Measurements from ENCODE around the gene PLOD1.

PLOD1 gene

GRCh38 chr1:11997081-11997850, 62.7 kb downstream of the PLOD1 start:
- TF ChIP-seq POLR2AphosphoS5 (IDR thresholded peaks at IDR 0.05; ENCODE audit: low read depth, low read length) (no peak), SIN3A (IDR thresholded peaks at IDR 0.05; ENCODE audit: borderline replicate concordance, insufficient read depth, low read length) (no peak), TAF1 (IDR thresholded peaks at IDR 0.05; ENCODE audit: borderline replicate concordance, insufficient read depth, low read length) (no peak), REST (IDR thresholded peaks at IDR 0.05; ENCODE audit: insufficient read depth in 1 of 2, low read depth in 2 of 2, low read length in 2 of 2) (no peak), FOXP2 (optimal IDR thresholded peaks at IDR 0.05; ENCODE audit: borderline replicate concordance, extremely low read depth, extremely low read length, insufficient read depth) (no peak)

- no peak for TF ChIP-seq FOXP2 (optimal IDR thresholded peaks at IDR 0.05; ENCODE audit: borderline replicate concordance, extremely low read depth, extremely low read length, insufficient read depth)
- no peak for TF ChIP-seq TAF1 (IDR thresholded peaks at IDR 0.05; ENCODE audit: borderline replicate concordance, insufficient read depth, low read length)
- TF ChIP-seq POLR2AphosphoS5 (IDR thresholded peaks at IDR 0.05; ENCODE audit: low read depth, low read length) = no peak
- no peak for TF ChIP-seq SIN3A (IDR thresholded peaks at IDR 0.05; ENCODE audit: borderline replicate concordance, insufficient read depth, low read length)
- no peak for TF ChIP-seq REST (IDR thresholded peaks at IDR 0.05; ENCODE audit: insufficient read depth in 1 of 2, low read depth in 2 of 2, low read length in 2 of 2)
Observed at GRCh38 chr1:11998636-11999035, 64.1 kb downstream of the PLOD1 start.

DNA sequence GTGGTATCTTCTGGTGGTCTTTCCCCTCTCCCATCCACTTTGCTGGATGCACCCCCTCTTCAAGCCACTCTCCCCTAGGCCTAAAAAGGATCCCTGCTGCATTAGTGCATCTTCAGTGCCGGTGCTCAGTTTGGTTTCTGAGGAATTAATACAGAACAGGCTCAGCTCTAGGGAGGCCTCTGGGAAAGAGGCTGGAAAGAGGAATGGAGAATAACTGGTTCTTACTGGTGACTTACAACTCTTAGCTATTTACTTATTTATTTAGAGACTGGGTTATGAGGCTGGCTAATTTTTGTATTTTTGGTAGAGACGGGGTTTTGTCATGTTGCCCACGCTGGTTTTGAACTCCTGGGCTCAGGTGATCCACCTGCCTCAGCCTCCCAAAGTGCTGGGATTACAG, 64.7 kb downstream of the PLOD1 start:
- no peak for TF ChIP-seq SIN3A (IDR thresholded peaks at IDR 0.05; ENCODE audit: borderline replicate concordance, insufficient read depth, low read length)
- no peak for TF ChIP-seq FOXP2 (optimal IDR thresholded peaks at IDR 0.05; ENCODE audit: borderline replicate concordance, extremely low read depth, extremely low read length, insufficient read depth)

GRCh38 chr1:12001249-12001917, 66.9 kb downstream of the PLOD1 start:
- no peak for TF ChIP-seq POLR2AphosphoS5 (IDR thresholded peaks at IDR 0.05; ENCODE audit: low read depth, low read length)
- no peak for TF ChIP-seq REST (IDR thresholded peaks at IDR 0.05; ENCODE audit: insufficient read depth in 1 of 2, low read depth in 2 of 2, low read length in 2 of 2)
- TF ChIP-seq FOXP2 (optimal IDR thresholded peaks at IDR 0.05; ENCODE audit: borderline replicate concordance, extremely low read depth, extremely low read length, insufficient read depth) = no peak
- TF ChIP-seq SIN3A (IDR thresholded peaks at IDR 0.05; ENCODE audit: borderline replicate concordance, insufficient read depth, low read length) = no peak
- TF ChIP-seq TAF1 (IDR thresholded peaks at IDR 0.05; ENCODE audit: borderline replicate concordance, insufficient read depth, low read length) = no peak

DNA sequence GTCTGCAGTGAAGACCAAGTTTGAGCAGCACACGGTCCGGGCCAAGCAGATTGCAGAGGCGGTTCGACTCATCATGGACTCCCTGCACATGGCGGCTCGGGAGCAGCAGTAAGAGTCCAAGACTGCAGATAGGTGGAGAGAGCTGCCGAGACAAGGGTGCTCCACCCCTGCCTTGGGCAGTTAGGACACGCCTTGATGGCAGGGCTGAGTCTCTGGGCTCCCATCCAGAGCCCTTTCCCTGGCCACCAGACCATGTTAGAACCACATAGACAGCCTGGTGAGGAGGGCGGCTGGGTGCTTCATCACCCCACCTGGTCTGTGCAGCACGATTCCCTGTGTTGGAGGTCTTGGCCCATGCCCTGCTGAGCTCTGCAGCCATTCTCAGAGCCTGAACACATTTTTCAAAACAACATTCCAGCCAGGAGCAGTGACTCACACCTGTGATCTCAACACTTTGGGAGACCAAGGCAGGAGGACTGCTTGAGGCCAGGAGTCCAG, 67.5 kb downstream of the PLOD1 start:
- TF ChIP-seq REST (IDR thresholded peaks at IDR 0.05; ENCODE audit: insufficient read depth in 1 of 2, low read depth in 2 of 2, low read length in 2 of 2) (no peak), TAF1 (IDR thresholded peaks at IDR 0.05; ENCODE audit: borderline replicate concordance, insufficient read depth, low read length) (no peak), POLR2AphosphoS5 (IDR thresholded peaks at IDR 0.05; ENCODE audit: low read depth, low read length) (no peak), SIN3A (IDR thresholded peaks at IDR 0.05; ENCODE audit: borderline replicate concordance, insufficient read depth, low read length) (no peak), FOXP2 (optimal IDR thresholded peaks at IDR 0.05; ENCODE audit: borderline replicate concordance, extremely low read depth, extremely low read length, insufficient read depth) (no peak)

Data from PFSK-1 (cell line).